ENCODE results near the gene RAP2A.

GRCh38 chr13:97497400-97497799, 63.4 kb downstream of the RAP2A start:
- TF ChIP-seq CTCF (IDR thresholded peaks at IDR 0.05): no peak
- TF ChIP-seq POLR2A (IDR thresholded peaks at IDR 0.05): no peak
